SU-DHL-6 (cell line): Measurements from ENCODE around the gene HSPA12A.

Experiments used
- EZH2phosphoT487 ChIP-seq: fragments of 200-600 bp; sonication (generic), shearing (Covaris generic); conservative IDR thresholded peaks from 2 replicates; pipeline ENCODE4 v1.6.1; 2018; ENCODE audit warnings: mild to moderate bottlenecking, antibody characterized with exemption, low read length, moderate library complexity, mixed read lengths
- TF ChIP-seq, protein P1 (sequence below): fragments of 200-600 bp; sonication (generic); IDR thresholded peaks from one replicate; pipeline ENCODE4 v1.5.1; 2017; ENCODE audit warnings: antibody characterized with exemption, mild to moderate bottlenecking, low read length, moderate library complexity; ENCODE audit not compliant: insufficient read depth, poor library complexity, severe bottlenecking

DNA sequence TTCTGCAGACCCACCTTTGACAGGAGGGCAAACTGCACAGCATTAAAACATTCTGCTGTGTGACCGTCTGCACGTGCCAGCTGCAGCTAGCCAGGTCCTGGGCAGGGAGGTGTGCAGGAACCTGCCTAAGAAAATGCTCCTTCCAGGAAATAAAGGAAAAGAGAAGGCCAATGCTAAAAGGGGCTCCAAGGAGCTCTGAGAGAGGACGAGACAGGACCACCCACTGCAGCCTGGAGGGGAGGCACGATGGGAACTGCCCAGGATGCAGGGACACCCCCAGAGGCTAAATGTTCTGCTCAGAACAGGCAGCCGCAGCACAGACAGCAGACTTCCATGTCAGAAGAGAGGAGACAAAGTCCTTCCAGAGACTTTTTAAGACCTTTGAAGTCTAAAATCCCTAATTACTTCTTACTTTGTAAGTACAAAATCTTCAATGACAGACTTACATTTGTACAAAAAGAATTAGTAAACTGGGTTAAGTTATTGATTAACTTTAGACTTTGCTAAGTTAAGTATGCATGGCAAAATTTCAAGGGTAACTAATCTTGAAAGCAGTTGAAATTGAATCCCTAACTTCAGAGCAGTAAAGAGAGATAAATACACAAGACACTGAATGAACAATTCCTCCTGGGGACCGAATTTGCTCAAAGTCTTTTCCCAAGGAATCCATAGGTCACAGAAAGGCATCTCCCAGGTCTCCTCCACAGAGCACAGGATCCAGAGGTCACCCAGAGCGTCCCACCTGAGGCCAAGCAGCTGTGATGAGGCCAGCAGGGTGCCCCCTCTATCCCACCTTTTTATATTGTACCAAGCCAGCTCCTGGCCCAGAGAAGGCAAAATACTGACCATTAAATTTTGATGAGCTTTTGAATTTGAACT, 21.5 kb downstream of the HSPA12A start:
- no peak for TF ChIP-seq EZH2phosphoT487
- TF ChIP-seq, protein P1, sequence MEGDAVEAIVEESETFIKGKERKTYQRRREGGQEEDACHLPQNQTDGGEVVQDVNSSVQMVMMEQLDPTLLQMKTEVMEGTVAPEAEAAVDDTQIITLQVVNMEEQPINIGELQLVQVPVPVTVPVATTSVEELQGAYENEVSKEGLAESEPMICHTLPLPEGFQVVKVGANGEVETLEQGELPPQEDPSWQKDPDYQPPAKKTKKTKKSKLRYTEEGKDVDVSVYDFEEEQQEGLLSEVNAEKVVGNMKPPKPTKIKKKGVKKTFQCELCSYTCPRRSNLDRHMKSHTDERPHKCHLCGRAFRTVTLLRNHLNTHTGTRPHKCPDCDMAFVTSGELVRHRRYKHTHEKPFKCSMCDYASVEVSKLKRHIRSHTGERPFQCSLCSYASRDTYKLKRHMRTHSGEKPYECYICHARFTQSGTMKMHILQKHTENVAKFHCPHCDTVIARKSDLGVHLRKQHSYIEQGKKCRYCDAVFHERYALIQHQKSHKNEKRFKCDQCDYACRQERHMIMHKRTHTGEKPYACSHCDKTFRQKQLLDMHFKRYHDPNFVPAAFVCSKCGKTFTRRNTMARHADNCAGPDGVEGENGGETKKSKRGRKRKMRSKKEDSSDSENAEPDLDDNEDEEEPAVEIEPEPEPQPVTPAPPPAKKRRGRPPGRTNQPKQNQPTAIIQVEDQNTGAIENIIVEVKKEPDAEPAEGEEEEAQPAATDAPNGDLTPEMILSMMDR, result no peak
